ENCODE measurements around the gene TRAF3IP1. TPM values are rescaled to one million over a fixed set of nuclear protein-coding genes. Genes with fewer than 3 reads are reported as not detected.

The TRAF3IP1 gene
- total RNA-seq, 4 donors from 2014 or later: 11.6 to 17.4 (median 15.7) TPM

DNA sequence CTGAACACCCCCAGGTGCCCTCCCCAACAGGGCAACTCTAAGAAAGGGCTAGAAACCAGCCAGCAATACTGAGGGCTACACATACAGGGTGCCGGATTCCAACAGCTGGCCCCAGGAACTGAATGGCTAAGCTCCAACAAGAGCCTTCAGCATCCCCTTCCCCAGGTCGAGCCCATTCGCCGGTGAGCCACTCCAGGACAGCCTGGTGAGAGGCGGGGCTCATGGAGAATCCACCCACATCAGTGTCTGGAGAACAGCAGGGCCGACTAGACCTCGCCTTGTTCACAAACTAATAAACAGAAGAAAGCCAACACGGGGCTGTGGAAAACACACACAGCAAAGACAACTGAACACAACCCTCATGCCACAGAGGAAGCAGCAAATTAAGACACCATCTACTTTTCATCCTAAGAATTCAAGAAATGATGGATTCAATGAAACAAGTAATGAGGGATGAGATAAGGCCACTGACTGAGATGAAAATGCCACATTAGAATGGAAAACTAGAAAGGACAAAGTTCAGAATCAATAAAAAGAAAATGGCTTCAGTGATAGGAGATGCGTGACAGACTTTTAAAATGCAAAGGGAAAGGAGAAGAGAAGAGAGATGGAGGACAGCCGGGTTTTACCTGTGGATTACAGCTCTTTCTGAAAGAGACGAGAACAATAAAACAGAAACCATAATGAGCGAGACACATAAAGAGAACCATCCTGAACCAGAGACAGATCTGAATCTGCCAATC, 40.1 kb upstream of the TRAF3IP1 start:
- no peaks in the 10 kb centered on the region for H3K27me3 ChIP-seq
- WGBS, 2 donors: 81 to 82% methylated on average over 12 of the region's 12 CpGs
- no peak for DNase-seq (ENCODE audit: low spot score in 2 of 2)
- peaks cover 0 to 58% (median 12%) of the 10 kb centered on the region in 4 donors for H3K4me1 ChIP-seq
- TF ChIP-seq POLR2A (IDR thresholded peaks at IDR 0.05) (no peak), CTCF (IDR thresholded peaks at IDR 0.05) (no peak), EP300 (IDR thresholded peaks at IDR 0.05) (no peak)
- H3K9me3 ChIP-seq: no peaks in the 10 kb centered on the region
- peaks cover 4 to 26% (median 19%) of the 10 kb centered on the region in 3 donors for H3K36me3 ChIP-seq
- no peak overlapping the region for H3K27ac ChIP-seq
- no peak overlapping the region for H3K4me3 ChIP-seq

DNA sequence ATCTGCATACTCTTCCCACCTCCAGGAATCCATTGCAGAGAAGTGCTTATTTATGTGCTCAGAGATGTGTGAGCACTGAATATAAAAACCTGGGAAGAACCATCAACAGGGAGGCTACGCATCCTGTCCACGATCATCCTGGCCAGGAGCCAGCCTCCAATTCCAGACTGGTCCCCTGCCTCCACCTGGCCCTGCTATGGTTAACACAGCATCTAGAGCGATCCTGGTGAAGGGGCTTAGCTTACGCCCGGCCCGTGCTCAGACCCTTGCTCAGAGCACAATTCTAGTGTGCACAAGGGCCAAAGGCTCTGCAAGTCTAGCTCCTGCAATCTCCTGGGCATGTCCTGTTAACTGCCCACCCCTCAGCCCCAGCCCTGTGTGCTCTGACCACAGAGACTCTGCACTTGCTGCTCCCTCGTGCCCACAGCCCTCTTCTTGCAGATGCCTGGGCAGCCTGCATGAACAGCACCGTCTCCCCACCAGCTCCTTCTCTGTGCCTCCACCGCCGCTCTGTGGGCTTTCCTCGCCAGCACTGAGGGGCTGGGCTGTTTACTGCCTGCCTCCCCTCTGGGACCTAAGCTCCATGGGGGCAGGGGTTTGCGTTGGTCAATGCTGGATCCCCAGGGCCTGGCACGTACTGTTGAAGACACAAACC, 38.4 kb upstream of the TRAF3IP1 start:
- TF ChIP-seq CTCF (IDR thresholded peaks at IDR 0.05) (no peak), EP300 (IDR thresholded peaks at IDR 0.05) (no peak), POLR2A (IDR thresholded peaks at IDR 0.05) (no peak)
- peaks cover 0 to 9% (median 8%) of the 10 kb centered on the region in 3 donors for H3K36me3 ChIP-seq
- no peak overlapping the region for H3K4me3 ChIP-seq
- no peaks in the 10 kb centered on the region for H3K27me3 ChIP-seq
- DNase-seq (ENCODE audit: low spot score in 2 of 2): no peak
- H3K4me1 ChIP-seq: peaks cover 0 to 75% (median 23%) of the 10 kb centered on the region in 4 donors
- WGBS, 2 donors: 87% methylated on average over 13 of the region's 13 CpGs
- no peaks in the 10 kb centered on the region for H3K9me3 ChIP-seq
- no peak overlapping the region for H3K27ac ChIP-seq

- H3K27me3 ChIP-seq: no peaks in the 10 kb centered on the region
- no peak overlapping the region for H3K27ac ChIP-seq
- peaks cover 0 to 85% (median 32%) of the 10 kb centered on the region in 4 donors for H3K4me1 ChIP-seq
- H3K36me3 ChIP-seq: no peaks in the 10 kb centered on the region
- DNase-seq (ENCODE audit: low spot score in 2 of 2): no peak
- TF ChIP-seq POLR2A (IDR thresholded peaks at IDR 0.05): no peak
- TF ChIP-seq CTCF (IDR thresholded peaks at IDR 0.05): no peak
- TF ChIP-seq EP300 (IDR thresholded peaks at IDR 0.05): no peak
- H3K4me3 ChIP-seq: no peak overlapping the region
- no peaks in the 10 kb centered on the region for H3K9me3 ChIP-seq
- 89 to 94% methylated on average over 17 of the region's 17 CpGs for WGBS, 2 donors
Observed at GRCh38 chr2:238282861-238283738, 37.2 kb upstream of the TRAF3IP1 start.

GRCh38 chr2:238284802-238285515, 35.4 kb upstream of the TRAF3IP1 start:
- H3K4me1 ChIP-seq: peaks cover 0 to 76% (median 35%) of the 10 kb centered on the region in 4 donors
- H3K27ac ChIP-seq: peak overlapping the region in 3 of 4 donors; percentile 93 to 97 (median 96)
- no peak for DNase-seq (ENCODE audit: low spot score in 2 of 2)
- TF ChIP-seq EP300 (IDR thresholded peaks at IDR 0.05) (no peak), POLR2A (IDR thresholded peaks at IDR 0.05) (no peak), CTCF (IDR thresholded peaks at IDR 0.05) (no peak)
- H3K9me3 ChIP-seq: no peaks in the 10 kb centered on the region
- H3K27me3 ChIP-seq: no peaks in the 10 kb centered on the region
- WGBS, 2 donors: 77 to 80% methylated on average over 10 to 11 of the region's 11 CpGs
- H3K36me3 ChIP-seq: no peaks in the 10 kb centered on the region
- H3K4me3 ChIP-seq: no peak overlapping the region
